NB4 (cell line): ENCODE results near the gene SMC5.

Source experiments
- POLR2A ChIP-seq: IDR thresholded peaks from 2 replicates; pipeline ENCODE4 v1.6.1; 2011; ENCODE audit warnings: mild to moderate bottlenecking; ENCODE audit not compliant: insufficient read length; ENCODE audit errors: extremely low read depth
- TF ChIP-seq, protein P1 (sequence below): IDR thresholded peaks from one replicate; pipeline ENCODE4 v1.5.1; 2012; ENCODE audit warnings: low read depth, low read length
- TF ChIP-seq, protein P2 (sequence below): IDR thresholded peaks from 2 replicates; pipeline ENCODE4 v1.6.1; 2011; ENCODE audit warnings: low read depth, low read length

DNA sequence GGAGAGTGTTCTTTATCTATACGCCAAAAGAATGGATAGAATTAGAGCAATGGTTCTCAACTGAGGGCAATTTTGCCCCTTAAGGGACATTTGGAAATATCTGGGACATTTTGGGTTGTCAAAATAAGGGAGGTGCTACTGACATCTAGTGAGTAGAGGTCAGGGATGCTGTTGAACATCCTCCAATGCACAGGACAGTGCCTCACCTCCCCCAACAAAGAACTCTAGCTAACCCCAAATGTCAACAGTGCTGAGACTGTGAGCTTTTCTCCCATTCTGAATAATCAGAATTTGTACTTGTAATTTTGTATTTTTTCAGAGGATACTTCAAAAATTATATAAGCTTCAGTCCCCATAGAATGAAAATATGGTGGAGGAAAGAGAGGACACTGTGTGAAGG, 8.6 kb upstream of the SMC5 start:
- TF ChIP-seq, protein P1, sequence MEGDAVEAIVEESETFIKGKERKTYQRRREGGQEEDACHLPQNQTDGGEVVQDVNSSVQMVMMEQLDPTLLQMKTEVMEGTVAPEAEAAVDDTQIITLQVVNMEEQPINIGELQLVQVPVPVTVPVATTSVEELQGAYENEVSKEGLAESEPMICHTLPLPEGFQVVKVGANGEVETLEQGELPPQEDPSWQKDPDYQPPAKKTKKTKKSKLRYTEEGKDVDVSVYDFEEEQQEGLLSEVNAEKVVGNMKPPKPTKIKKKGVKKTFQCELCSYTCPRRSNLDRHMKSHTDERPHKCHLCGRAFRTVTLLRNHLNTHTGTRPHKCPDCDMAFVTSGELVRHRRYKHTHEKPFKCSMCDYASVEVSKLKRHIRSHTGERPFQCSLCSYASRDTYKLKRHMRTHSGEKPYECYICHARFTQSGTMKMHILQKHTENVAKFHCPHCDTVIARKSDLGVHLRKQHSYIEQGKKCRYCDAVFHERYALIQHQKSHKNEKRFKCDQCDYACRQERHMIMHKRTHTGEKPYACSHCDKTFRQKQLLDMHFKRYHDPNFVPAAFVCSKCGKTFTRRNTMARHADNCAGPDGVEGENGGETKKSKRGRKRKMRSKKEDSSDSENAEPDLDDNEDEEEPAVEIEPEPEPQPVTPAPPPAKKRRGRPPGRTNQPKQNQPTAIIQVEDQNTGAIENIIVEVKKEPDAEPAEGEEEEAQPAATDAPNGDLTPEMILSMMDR = no peak
- TF ChIP-seq, protein P2, sequence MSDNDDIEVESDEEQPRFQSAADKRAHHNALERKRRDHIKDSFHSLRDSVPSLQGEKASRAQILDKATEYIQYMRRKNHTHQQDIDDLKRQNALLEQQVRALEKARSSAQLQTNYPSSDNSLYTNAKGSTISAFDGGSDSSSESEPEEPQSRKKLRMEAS = no peak
- TF ChIP-seq POLR2A = no peak
